Measurements from ENCODE around the gene CWC25.

The CWC25 gene

DNA sequence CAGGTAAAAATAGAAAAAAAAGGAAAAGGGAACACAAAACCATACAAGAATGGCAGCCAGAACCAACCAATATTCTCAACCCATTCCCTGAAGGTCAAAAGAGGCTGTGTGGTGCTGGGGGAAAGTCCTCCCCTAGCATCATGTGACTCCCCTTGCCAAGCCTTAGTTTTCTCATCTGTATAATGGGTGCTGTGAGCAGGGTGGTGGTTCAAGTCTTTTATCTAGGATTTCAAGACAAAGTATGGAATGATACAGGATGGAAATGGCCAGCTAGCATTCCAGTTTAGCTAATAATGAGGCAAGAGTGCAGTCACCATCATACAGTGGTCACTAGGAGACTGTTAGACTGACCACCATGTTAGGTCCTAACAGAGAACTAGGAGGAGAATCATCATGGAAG lies 51.9 kb downstream of the CWC25 start:
- TF ChIP-seq ZFX (IDR thresholded peaks at IDR 0.05; ENCODE audit: borderline replicate concordance) = no peak
- TF ChIP-seq, protein P1, sequence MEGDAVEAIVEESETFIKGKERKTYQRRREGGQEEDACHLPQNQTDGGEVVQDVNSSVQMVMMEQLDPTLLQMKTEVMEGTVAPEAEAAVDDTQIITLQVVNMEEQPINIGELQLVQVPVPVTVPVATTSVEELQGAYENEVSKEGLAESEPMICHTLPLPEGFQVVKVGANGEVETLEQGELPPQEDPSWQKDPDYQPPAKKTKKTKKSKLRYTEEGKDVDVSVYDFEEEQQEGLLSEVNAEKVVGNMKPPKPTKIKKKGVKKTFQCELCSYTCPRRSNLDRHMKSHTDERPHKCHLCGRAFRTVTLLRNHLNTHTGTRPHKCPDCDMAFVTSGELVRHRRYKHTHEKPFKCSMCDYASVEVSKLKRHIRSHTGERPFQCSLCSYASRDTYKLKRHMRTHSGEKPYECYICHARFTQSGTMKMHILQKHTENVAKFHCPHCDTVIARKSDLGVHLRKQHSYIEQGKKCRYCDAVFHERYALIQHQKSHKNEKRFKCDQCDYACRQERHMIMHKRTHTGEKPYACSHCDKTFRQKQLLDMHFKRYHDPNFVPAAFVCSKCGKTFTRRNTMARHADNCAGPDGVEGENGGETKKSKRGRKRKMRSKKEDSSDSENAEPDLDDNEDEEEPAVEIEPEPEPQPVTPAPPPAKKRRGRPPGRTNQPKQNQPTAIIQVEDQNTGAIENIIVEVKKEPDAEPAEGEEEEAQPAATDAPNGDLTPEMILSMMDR (IDR thresholded peaks at IDR 0.05) = no peak
- no peak overlapping the region for H3K27ac ChIP-seq

DNA sequence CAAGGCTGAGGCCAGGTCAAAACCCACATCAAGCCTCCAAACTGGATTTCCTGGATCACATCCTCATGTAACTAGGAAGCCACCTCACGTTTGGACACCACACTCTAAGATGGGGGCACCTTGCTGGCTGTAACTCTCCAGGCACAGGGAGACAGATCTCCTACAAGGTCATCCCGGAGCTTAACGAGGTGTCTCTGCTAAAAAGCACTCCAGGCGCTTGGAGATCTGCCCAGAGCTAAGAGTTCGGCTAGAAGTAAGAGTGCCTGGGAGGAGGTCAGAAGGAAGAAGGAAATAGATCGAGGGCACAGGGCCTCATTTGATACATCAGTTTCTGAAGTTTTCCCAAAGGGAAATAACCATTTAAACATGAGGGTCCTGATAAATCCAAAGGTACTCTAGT lies 56.7 kb downstream of the CWC25 start:
- H3K27ac ChIP-seq = peak overlapping the region; percentile 26; the same call in 1 of the 2 replicates
- TF ChIP-seq ZFX (IDR thresholded peaks at IDR 0.05; ENCODE audit: borderline replicate concordance) = no peak
- TF ChIP-seq, protein P1 (IDR thresholded peaks at IDR 0.05) = no peak

DNA sequence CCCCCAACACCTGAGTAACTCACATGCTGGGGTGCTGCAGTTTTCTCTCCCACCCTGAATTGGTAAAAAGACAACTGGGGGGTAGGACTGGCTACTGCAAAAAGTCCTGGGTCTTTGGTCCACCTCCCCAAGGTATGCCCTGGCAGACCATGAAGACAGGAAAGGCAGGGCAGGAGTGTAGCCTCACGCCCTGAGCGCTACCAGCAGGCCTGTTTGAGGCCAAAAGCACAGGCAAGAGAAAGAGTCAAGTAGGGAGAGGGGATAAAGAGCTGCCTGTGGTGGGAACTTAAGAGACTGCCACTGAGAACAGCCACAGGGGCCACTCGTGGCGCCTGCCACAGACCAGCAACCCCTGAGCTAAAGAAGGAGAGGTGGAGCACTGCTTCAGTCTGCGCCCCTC lies 58.8 kb downstream of the CWC25 start:
- H3K27ac ChIP-seq = no peak overlapping the region
- no peak for TF ChIP-seq ZFX (IDR thresholded peaks at IDR 0.05; ENCODE audit: borderline replicate concordance)
- TF ChIP-seq, protein P1 (IDR thresholded peaks at IDR 0.05) = no peak

DNA sequence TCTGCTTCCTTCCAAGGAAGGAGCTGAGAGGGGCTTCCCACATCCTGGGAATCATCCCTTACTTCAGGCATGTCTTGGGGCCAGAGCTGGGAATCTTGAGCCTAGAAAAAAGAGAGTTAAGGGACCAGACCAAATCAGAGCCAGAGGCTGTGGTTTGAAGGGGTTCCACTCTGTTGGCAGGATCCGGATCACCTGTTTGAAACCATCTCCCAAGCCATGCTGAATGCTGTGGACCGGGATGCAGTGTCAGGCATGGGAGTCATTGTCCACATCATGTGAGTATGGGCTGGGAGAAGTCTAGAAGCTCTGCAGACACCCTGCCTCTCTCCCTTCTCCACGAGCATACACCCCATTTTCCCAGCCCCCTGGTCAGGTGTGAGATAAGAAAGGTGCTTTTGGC lies 62.9 kb downstream of the CWC25 start:
- H3K27ac ChIP-seq = no peak overlapping the region
- TF ChIP-seq, protein P1 (IDR thresholded peaks at IDR 0.05) = no peak
- no peak for TF ChIP-seq ZFX (IDR thresholded peaks at IDR 0.05; ENCODE audit: borderline replicate concordance)

DNA sequence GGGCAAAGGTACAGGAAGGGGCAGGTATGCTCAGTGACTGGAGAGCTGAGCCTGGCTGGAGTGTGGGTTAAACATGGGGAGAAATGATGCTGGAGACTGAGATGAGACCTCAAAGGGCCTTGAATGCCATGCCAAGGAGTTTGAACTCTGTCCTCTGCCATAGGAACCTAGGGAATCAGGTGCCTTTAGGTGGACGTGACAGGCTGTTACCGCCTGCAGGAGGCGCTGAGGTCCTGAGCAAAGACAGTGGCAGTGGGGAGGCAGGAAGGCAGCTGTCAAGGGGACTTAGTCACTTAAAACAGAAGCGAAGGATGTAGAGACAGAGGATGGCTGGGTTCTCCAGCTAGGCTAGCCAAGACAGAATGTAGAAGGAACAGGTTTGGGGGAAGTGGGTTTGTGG lies 63.5 kb downstream of the CWC25 start:
- TF ChIP-seq, protein P1 (IDR thresholded peaks at IDR 0.05) = peak; percentile 55
- TF ChIP-seq ZFX (IDR thresholded peaks at IDR 0.05; ENCODE audit: borderline replicate concordance) = no peak
- no peak overlapping the region for H3K27ac ChIP-seq

DNA sequence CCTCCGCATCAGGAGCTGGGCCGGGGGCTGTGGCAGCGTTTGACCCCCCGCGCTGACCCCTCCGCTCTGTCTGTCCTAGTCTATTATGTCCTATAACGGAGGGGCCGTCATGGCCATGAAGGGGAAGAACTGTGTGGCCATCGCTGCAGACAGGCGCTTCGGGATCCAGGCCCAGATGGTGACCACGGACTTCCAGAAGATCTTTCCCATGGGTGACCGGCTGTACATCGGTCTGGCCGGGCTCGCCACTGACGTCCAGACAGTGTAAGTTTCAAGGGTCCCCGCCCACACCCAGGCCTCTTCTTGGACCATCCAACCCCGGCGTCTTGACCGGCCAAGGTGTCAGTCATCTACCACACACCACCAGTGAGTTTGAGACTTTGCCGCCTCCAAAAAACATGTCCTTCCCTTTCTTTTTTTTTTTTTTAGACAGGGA lies 72.0 kb downstream of the CWC25 start:
- TF ChIP-seq, protein P1 (IDR thresholded peaks at IDR 0.05) = no peak
- TF ChIP-seq ZFX (IDR thresholded peaks at IDR 0.05; ENCODE audit: borderline replicate concordance) = no peak
- H3K27ac ChIP-seq = peak overlapping the region; percentile 99

DNA sequence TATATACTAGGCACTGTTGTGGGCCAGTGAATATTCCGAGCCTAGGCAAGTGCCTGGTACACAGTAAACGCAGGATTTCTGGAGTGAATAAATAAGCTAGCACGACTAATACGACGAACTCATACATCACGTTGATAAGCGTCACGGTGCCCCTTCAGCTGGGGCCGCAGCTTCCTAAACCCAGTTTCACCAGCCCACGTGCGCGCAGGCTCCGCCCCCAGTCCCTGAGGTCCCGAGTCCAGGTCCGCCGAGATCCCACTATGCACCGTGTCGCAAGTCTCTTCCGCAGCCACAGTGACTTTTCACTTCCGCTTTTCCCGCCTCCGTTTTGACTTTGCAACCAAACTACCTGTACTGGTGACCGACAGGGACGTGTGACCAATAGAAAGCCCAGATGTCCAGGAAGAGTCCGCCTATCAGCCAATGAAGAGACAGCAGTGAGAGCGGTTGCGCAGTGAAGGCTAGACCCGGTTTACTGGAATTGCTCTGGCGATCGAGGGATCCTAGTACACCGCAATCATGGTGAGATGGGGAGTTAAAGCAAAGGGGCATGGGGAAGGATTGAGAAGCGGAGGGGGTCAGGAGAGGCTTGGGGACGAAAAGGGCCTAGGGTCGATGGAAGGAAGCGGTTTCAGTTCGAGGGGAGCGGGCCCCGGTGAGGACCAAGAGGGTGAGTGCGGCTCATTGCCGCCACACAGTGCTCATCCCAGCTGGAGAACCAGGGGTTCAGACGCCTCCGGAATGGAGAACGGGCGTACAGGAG lies 72.6 kb downstream of the CWC25 start, which contains the start of gene PSMB3:
TSS of gene PSMB3 (plus strand) at position 434 of the 763 bp plus-strand sequence. CDS start at position 520, 86 bp downstream.
- H3K27ac ChIP-seq = peak within 1 kb of the TSS; percentile 99
- no peak for TF ChIP-seq ZFX (IDR thresholded peaks at IDR 0.05; ENCODE audit: borderline replicate concordance)
- TF ChIP-seq, protein P1 (IDR thresholded peaks at IDR 0.05) = no peak

Measured in 22Rv1 (cell line).